Ascending aorta (tissue), 2 donors: ENCODE data around the gene GRIA4. TPM values are rescaled to one million over a fixed set of nuclear protein-coding genes. Genes with fewer than 3 reads are reported as not detected.
"Not testable (repeated sequence)": the region's sequence is repeated elsewhere in the genome, so short reads cannot be mapped to it uniquely, and the experiment has no call there.

ENCODE experiments used
- DNase-seq, 2 donors: peaks; one replicate each; pipeline ENCODE4 v3.0.0-alpha.2; 2019; ENCODE audit warnings: low spot score in 2 of 2
- H3K27ac ChIP-seq, 2 donors: fragments of 200-600 bp; sonication (generic); one replicate each; pipeline ENCODE4 v1.5.1; 2016 to 2017; ENCODE audit warnings: mild to moderate bottlenecking in 1 of 2
- H3K27me3 ChIP-seq: fragments of 200-600 bp; sonication (generic); one replicate; pipeline ENCODE4 v1.5.1; 2017
- H3K36me3 ChIP-seq, 2 donors: fragments of 200-600 bp; sonication (generic); one replicate each; pipeline ENCODE4 v1.5.1; 2016
- H3K4me1 ChIP-seq, 2 donors: fragments of 200-600 bp; sonication (generic); one replicate each; pipeline ENCODE4 v1.5.1; 2016 to 2017; ENCODE audit warnings: mild to moderate bottlenecking in 1 of 2
- H3K4me3 ChIP-seq, 2 donors: fragments of 200-600 bp; sonication (generic); one replicate each; pipeline ENCODE4 v1.5.1; 2016 to 2017; ENCODE audit warnings: mild to moderate bottlenecking in 1 of 2
- H3K9me3 ChIP-seq, 2 donors: fragments of 200-600 bp; sonication (generic); one replicate each; pipeline ENCODE4 v1.5.1; 2016
- CTCF ChIP-seq, 3 experiments: fragments of 200-600 bp in 2 of 3; fragments of 450-650 bp in 1 of 3; sonication (generic) in 2 of 3; IDR thresholded peaks; one replicate each; pipeline ENCODE4 v1.5.1; 2016 to 2019; ENCODE audit warnings: antibody characterized with exemption in 3 of 3, mild to moderate bottlenecking in 1 of 3, moderate library complexity in 1 of 3
- intact Hi-C: fragments of 100-400 bp; cut with DNase I; formaldehyde crosslinking; loops from one replicate; pipeline ENCODE4 v1.15.1; 2023
- total RNA-seq: library from RNA; depleted of rRNA; stranded (reverse); fragments of >200 nt; gene quantifications from one replicate; pipeline ENCODE4 v1.1.0, GENCODE V29; 2016

Gene GRIA4
- total RNA-seq, 1 donor from 2014 or later, result not detected

- Histone ChIP-seq H3K4me3 (no peak overlapping the region), H3K27ac (no peak overlapping the region), H3K4me1 (no peaks in the 10 kb centered on the region), H3K27me3 (no peaks in the 10 kb centered on the region), H3K9me3 (no peaks in the 10 kb centered on the region), H3K36me3 (no peaks in the 10 kb centered on the region)
- intact Hi-C loops, result no loop called here
- no peak for TF ChIP-seq CTCF (IDR thresholded peaks at IDR 0.05)
- DNase-seq, result no peak
Measured at GRCh38 chr11:105754716-105755115, 144.8 kb downstream of the GRIA4 start.

DNA sequence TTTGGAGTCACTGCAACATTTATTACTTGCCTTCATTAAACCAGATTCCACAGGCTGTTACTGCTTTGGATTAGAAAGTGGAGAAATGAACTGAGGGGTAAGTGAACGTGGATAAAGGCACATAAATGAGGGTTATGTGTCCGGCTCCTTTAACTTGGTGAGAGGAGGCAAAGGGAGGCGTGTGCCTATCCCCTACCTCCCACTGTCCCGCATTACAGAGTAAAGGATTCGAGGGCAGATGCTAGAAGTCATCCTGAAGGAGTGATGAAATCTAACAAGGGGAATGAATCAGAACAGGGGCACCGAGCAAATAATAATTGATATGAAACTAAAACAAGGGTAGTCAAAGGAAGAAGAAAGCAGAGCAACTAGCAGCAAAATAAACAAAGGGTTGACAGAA, 147.2 kb downstream of the GRIA4 start:
- intact Hi-C loops, result no loop called here
- TF ChIP-seq CTCF (IDR thresholded peaks at IDR 0.05), result no peak
- H3K27me3 ChIP-seq, result no peaks in the 10 kb centered on the region
- no peaks in the 10 kb centered on the region for H3K36me3 ChIP-seq
- H3K4me3 ChIP-seq, result no peak overlapping the region
- no peak overlapping the region for H3K27ac ChIP-seq
- no peaks in the 10 kb centered on the region for H3K4me1 ChIP-seq
- H3K9me3 ChIP-seq, result no peaks in the 10 kb centered on the region
- no peak for DNase-seq

DNA sequence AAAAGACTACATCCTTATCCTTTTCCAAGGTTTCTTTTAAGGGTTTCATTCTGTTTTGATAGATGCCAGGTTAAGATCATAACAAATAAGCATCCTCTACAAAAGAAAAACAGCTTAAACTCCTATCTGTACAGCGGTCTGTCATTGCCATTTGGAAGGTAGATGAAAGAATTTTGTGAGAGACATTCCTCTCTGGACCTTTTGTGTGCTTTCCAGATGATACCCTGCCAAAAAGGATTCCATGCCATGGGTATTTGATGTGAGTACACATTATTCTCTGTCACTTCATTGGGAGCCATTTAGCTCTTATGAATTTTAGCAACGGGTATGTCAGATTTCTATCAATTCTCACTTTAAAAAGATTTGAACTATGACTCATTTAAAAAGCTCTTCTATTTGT, 153.7 kb downstream of the GRIA4 start:
- no peak for TF ChIP-seq CTCF (IDR thresholded peaks at IDR 0.05)
- no peaks in the 10 kb centered on the region for H3K9me3 ChIP-seq
- no peaks in the 10 kb centered on the region for H3K27me3 ChIP-seq
- H3K4me3 ChIP-seq, result no peak overlapping the region
- H3K4me1 ChIP-seq, result no peaks in the 10 kb centered on the region
- H3K27ac ChIP-seq, result no peak overlapping the region
- H3K36me3 ChIP-seq, result no peaks in the 10 kb centered on the region
- no peak for DNase-seq
- intact Hi-C loops, result no loop called here

DNA sequence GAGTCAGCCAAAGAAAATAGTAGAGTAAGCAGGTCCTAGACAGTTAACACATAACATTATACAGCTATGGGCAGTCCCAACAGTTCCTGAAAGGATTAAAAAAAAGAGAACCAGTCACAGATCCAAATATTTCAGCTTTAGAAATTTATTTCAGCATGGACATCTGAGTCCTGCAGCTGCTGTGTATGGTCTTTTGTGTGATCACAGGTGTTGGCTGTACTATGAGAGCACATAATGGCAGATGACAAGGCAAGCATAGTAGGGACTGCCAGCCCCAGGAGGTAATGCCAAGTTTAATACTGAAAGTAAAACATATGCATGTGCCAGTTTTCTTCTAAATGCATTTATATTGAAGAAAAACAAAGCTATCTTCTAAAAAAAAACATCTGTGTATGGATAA, 158.1 kb downstream of the GRIA4 start:
- DNase-seq, result no peak
- Histone ChIP-seq H3K27ac (no peak overlapping the region), H3K27me3 (no peaks in the 10 kb centered on the region), H3K9me3 (no peaks in the 10 kb centered on the region), H3K4me1 (no peaks in the 10 kb centered on the region), H3K36me3 (no peaks in the 10 kb centered on the region), H3K4me3 (no peak overlapping the region)
- TF ChIP-seq CTCF (IDR thresholded peaks at IDR 0.05), result no peak
- intact Hi-C loops, result no loop called here

DNA sequence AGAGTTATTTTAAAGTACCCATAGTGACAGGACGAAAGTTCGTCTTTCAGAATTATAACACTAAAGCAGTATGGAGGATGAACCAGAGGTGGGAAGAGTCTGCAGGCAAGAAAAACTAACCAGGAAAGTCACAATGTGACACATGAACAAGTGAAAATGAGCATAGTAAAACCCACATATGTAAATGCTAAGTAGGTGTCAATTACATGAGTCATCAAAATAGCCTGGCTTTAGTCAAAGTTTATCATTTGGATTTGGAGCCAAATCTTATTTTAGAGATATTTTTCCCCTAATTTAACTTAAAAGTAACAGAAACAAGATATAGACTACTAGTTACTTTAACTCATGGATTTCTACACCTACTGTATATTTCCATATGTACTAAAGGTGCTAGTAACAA, 159.8 kb downstream of the GRIA4 start:
- Histone ChIP-seq H3K4me3 (no peak overlapping the region), H3K36me3 (no peaks in the 10 kb centered on the region), H3K4me1 (no peaks in the 10 kb centered on the region), H3K27ac (no peak overlapping the region), H3K27me3 (no peaks in the 10 kb centered on the region), H3K9me3 (no peaks in the 10 kb centered on the region)
- no peak for DNase-seq
- intact Hi-C loops, result no loop called here
- TF ChIP-seq CTCF (IDR thresholded peaks at IDR 0.05), result no peak

DNA sequence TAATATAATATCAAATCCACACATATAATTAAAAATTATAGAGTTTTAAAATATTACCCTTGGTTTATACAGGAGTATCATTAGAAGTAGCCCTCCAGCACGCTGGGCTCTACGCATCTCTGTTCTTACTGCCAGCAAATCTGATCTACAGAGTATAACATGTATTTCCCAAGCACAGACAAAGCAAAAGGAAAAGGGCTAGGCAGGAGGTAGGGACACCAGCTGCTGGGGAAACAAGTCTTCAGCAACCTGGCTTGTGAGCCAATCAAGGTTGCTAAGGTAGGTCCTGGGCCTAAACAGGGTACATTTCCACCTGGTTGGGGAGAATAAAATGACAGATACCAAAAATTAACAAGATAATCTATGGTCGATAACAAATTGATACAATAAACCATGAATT, 163.6 kb downstream of the GRIA4 start:
- H3K9me3 ChIP-seq, DNase-seq, H3K4me1 ChIP-seq, intact Hi-C loops, H3K27me3 ChIP-seq, H3K36me3 ChIP-seq, H3K27ac ChIP-seq, H3K4me3 ChIP-seq: not testable (repeated sequence)
